GM12878 (cell line): ENCODE measurements around the gene STXBP5. TPM values are rescaled to one million over a fixed set of nuclear protein-coding genes. Genes with fewer than 3 reads are reported as not detected.

ENCODE experiments used
- EED ChIP-seq: sonication (generic); IDR thresholded peaks from 2 replicates; pipeline ENCODE4 v1.6.1; 2016; ENCODE audit warnings: antibody characterized with exemption, low read depth
- EZH2 ChIP-seq: IDR thresholded peaks from 2 replicates; pipeline ENCODE4 v1.6.1; 2012; ENCODE audit warnings: low read depth, mild to moderate bottlenecking, control low read depth, inconsistent platforms, low read length, borderline replicate concordance; ENCODE audit not compliant: control insufficient read depth
- HDGF ChIP-seq: fragments of 450-650 bp; IDR thresholded peaks from 2 replicates; pipeline ENCODE4 v1.6.1; 2016; ENCODE audit warnings: antibody characterized with exemption
- JUNB ChIP-seq: IDR thresholded peaks from 2 replicates; pipeline ENCODE4 v1.6.1; 2016; ENCODE audit warnings: antibody characterized with exemption, mild to moderate bottlenecking
- KAT2A ChIP-seq: conservative IDR thresholded peaks from 2 replicates; pipeline ENCODE4 v1.6.1; 2011; ENCODE audit warnings: low read depth, low read length; ENCODE audit not compliant: control insufficient read depth
- MTA2 ChIP-seq: fragments of 450-650 bp; IDR thresholded peaks from 2 replicates; pipeline ENCODE4 v1.6.1; 2016; ENCODE audit warnings: low read depth, mild to moderate bottlenecking, moderate library complexity
- NFXL1 ChIP-seq: fragments of 450-650 bp; IDR thresholded peaks from 2 replicates; pipeline ENCODE4 v1.6.1; 2017; ENCODE audit warnings: antibody characterized with exemption, mild to moderate bottlenecking, borderline replicate concordance
- NRF1 ChIP-seq: conservative IDR thresholded peaks from 2 replicates; pipeline ENCODE4 v1.6.1; 2011; ENCODE audit warnings: mild to moderate bottlenecking, low read depth, low read length, improper control_type of control experiment
- RFX5 ChIP-seq: IDR thresholded peaks from 2 replicates; pipeline ENCODE4 v1.6.1; 2011; ENCODE audit warnings: low read depth, low read length, improper control_type of control experiment
- SMARCA5 ChIP-seq: fragments of 450-650 bp; IDR thresholded peaks from 2 replicates; pipeline ENCODE4 v1.6.1; 2017; ENCODE audit warnings: mild to moderate bottlenecking
- SMC3 ChIP-seq: IDR thresholded peaks from 2 replicates; pipeline ENCODE4 v1.6.1; 2011; ENCODE audit warnings: low read length, improper control_type of control experiment, borderline replicate concordance
- SREBF1 ChIP-seq: IDR thresholded peaks from 2 replicates; pipeline ENCODE4 v1.6.1; 2012; ENCODE audit warnings: mild to moderate bottlenecking, low read length
- TARDBP ChIP-seq: IDR thresholded peaks from 2 replicates; pipeline ENCODE4 v1.6.1; 2016; ENCODE audit warnings: borderline replicate concordance
- ZNF622 ChIP-seq: fragments of 450-650 bp; IDR thresholded peaks from 2 replicates; pipeline ENCODE4 v1.6.1; 2017; ENCODE audit warnings: mild to moderate bottlenecking, inconsistent platforms
- polyA plus RNA-seq, 11 experiments: library from polyadenylated mRNA; depleted of rRNA in 4 of 11; unstranded in 6 of 11; stranded (reverse) in 5 of 11; fragments of >200 nt; fragmentation: Nextera tagmentation in 4 of 11; fragmentation: Illumina TruSeq in 1 of 11; extraction: Ambion mirVana in 4 of 11; extraction: Trizol in 1 of 11; gene quantifications; 1 replicate in 1 of 11; 2 replicates in 10 of 11; pipeline versions ENCODE4 v1.2.1 to v1.2.3, GENCODE V29; 2011 to 2016; ENCODE audit warnings: inconsistent platforms in 2 of 11, missing spikeins in 2 of 11, low read depth in 1 of 11
- total RNA-seq, 4 experiments: library from RNA; depleted of rRNA in 3 of 4; stranded (reverse); fragments of >200 nt in 3 of 4; fragmentation: Illumina TruSeq in 1 of 4; extraction: Trizol in 1 of 4; gene quantifications; 2 replicates each; pipeline versions ENCODE4 v1.2.1 to v1.2.3, GENCODE V29; 2013 to 2021
- TF ChIP-seq, protein P1 (sequence below): IDR thresholded peaks from 2 replicates; pipeline ENCODE4 v1.6.1; 2012; ENCODE audit warnings: mild to moderate bottlenecking, low read depth, low read length
- TF ChIP-seq, protein P2 (sequence below): fragments of 450-650 bp; IDR thresholded peaks from 2 replicates; pipeline ENCODE4 v1.6.1; 2017; ENCODE audit warnings: antibody characterized with exemption, mild to moderate bottlenecking, moderate library complexity
- TF ChIP-seq, protein P3 (sequence below): fragments of 450-650 bp; IDR thresholded peaks from 2 replicates; pipeline ENCODE4 v1.6.1; 2017; ENCODE audit warnings: low read depth, mild to moderate bottlenecking, moderate library complexity
- TF ChIP-seq, protein P4 (sequence below): IDR thresholded peaks from 2 replicates; pipeline ENCODE4 v1.6.1; 2011; ENCODE audit warnings: low read depth, mild to moderate bottlenecking, low read length, moderate library complexity, borderline replicate concordance; ENCODE audit errors: extremely low read depth
- TF ChIP-seq, protein P5 (sequence below): IDR thresholded peaks from 2 replicates; pipeline ENCODE4 v1.6.1; 2012; ENCODE audit warnings: low read depth, low read length, improper control_type of control experiment
- TF ChIP-seq, protein P6 (sequence below): fragments of 450-650 bp; IDR thresholded peaks from 2 replicates; pipeline ENCODE4 v1.6.1; 2014; ENCODE audit warnings: mild to moderate bottlenecking

STXBP5 gene
- total and polyA plus RNA-seq, 10 of the 15 experiments (the other 5 are each of a cell fraction or from before 2014, with no cell fraction given): 1.4 to 13.2 (median 8.4) TPM

DNA sequence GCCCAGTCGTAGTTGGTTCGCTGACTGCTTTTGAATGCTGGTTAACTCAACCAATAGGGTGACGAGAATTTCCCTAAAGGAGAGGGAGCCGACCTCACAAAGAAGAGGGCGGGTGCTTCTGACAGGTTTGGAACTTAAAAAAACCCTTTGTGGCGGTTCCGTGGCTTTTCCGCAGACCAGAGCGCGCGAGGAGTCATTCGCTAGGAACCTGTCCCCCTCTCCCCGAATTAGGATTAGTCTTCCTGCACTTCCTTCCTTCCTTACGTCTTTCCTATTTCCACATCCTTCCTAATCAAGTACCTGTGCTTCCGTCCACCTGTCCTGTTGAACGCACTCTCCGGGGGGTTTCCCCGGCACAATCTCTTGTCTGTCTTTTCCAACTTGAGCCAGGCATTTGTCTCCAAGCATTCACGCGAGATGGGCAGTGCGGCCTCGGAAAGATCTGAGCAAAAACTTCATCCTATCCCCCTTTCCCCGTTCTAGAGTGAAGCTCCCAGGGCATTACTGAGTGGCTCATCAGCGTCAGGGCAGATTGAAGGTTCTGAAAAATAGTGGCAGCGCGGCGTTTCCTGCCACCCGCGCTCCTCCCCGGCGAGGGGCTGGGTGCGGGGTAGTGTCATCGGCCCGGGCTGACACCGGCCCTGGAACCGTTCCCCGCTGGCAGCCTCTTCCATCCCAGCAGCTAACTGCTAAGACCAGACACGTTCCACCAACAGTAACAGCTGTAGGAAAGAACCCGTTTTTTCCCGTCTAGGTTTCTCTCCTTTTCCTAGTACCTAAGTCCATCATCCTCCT is 1.5 kb upstream of the STXBP5 start (continued):
- TF ChIP-seq KAT2A: no peak
- no peak for TF ChIP-seq SMC3
- TF ChIP-seq EED: no peak; the same call in 1 of the 2 replicates
- TF ChIP-seq, protein P1, sequence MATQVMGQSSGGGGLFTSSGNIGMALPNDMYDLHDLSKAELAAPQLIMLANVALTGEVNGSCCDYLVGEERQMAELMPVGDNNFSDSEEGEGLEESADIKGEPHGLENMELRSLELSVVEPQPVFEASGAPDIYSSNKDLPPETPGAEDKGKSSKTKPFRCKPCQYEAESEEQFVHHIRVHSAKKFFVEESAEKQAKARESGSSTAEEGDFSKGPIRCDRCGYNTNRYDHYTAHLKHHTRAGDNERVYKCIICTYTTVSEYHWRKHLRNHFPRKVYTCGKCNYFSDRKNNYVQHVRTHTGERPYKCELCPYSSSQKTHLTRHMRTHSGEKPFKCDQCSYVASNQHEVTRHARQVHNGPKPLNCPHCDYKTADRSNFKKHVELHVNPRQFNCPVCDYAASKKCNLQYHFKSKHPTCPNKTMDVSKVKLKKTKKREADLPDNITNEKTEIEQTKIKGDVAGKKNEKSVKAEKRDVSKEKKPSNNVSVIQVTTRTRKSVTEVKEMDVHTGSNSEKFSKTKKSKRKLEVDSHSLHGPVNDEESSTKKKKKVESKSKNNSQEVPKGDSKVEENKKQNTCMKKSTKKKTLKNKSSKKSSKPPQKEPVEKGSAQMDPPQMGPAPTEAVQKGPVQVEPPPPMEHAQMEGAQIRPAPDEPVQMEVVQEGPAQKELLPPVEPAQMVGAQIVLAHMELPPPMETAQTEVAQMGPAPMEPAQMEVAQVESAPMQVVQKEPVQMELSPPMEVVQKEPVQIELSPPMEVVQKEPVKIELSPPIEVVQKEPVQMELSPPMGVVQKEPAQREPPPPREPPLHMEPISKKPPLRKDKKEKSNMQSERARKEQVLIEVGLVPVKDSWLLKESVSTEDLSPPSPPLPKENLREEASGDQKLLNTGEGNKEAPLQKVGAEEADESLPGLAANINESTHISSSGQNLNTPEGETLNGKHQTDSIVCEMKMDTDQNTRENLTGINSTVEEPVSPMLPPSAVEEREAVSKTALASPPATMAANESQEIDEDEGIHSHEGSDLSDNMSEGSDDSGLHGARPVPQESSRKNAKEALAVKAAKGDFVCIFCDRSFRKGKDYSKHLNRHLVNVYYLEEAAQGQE: no peak
- TF ChIP-seq, protein P2, sequence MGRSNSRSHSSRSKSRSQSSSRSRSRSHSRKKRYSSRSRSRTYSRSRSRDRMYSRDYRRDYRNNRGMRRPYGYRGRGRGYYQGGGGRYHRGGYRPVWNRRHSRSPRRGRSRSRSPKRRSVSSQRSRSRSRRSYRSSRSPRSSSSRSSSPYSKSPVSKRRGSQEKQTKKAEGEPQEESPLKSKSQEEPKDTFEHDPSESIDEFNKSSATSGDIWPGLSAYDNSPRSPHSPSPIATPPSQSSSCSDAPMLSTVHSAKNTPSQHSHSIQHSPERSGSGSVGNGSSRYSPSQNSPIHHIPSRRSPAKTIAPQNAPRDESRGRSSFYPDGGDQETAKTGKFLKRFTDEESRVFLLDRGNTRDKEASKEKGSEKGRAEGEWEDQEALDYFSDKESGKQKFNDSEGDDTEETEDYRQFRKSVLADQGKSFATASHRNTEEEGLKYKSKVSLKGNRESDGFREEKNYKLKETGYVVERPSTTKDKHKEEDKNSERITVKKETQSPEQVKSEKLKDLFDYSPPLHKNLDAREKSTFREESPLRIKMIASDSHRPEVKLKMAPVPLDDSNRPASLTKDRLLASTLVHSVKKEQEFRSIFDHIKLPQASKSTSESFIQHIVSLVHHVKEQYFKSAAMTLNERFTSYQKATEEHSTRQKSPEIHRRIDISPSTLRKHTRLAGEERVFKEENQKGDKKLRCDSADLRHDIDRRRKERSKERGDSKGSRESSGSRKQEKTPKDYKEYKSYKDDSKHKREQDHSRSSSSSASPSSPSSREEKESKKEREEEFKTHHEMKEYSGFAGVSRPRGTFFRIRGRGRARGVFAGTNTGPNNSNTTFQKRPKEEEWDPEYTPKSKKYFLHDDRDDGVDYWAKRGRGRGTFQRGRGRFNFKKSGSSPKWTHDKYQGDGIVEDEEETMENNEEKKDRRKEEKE: no peak
- no peak for TF ChIP-seq ZNF622
- TF ChIP-seq EZH2: no peak
- TF ChIP-seq TARDBP: no peak
- TF ChIP-seq NFXL1: no peak
- TF ChIP-seq, protein P3, sequence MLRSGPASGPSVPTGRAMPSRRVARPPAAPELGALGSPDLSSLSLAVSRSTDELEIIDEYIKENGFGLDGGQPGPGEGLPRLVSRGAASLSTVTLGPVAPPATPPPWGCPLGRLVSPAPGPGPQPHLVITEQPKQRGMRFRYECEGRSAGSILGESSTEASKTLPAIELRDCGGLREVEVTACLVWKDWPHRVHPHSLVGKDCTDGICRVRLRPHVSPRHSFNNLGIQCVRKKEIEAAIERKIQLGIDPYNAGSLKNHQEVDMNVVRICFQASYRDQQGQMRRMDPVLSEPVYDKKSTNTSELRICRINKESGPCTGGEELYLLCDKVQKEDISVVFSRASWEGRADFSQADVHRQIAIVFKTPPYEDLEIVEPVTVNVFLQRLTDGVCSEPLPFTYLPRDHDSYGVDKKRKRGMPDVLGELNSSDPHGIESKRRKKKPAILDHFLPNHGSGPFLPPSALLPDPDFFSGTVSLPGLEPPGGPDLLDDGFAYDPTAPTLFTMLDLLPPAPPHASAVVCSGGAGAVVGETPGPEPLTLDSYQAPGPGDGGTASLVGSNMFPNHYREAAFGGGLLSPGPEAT: 0 out of 2 replicates have a peak, but pooled peaks have one; percentile 13
- no peak for TF ChIP-seq RFX5
- TF ChIP-seq, protein P4, sequence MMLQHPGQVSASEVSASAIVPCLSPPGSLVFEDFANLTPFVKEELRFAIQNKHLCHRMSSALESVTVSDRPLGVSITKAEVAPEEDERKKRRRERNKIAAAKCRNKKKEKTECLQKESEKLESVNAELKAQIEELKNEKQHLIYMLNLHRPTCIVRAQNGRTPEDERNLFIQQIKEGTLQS: no peak
- TF ChIP-seq SREBF1: no peak
- TF ChIP-seq, protein P5, sequence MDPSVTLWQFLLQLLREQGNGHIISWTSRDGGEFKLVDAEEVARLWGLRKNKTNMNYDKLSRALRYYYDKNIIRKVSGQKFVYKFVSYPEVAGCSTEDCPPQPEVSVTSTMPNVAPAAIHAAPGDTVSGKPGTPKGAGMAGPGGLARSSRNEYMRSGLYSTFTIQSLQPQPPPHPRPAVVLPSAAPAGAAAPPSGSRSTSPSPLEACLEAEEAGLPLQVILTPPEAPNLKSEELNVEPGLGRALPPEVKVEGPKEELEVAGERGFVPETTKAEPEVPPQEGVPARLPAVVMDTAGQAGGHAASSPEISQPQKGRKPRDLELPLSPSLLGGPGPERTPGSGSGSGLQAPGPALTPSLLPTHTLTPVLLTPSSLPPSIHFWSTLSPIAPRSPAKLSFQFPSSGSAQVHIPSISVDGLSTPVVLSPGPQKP: no peak
- no peak for TF ChIP-seq SMARCA5
- no peak for TF ChIP-seq HDGF
- no peak for TF ChIP-seq NRF1
- TF ChIP-seq, protein P6, sequence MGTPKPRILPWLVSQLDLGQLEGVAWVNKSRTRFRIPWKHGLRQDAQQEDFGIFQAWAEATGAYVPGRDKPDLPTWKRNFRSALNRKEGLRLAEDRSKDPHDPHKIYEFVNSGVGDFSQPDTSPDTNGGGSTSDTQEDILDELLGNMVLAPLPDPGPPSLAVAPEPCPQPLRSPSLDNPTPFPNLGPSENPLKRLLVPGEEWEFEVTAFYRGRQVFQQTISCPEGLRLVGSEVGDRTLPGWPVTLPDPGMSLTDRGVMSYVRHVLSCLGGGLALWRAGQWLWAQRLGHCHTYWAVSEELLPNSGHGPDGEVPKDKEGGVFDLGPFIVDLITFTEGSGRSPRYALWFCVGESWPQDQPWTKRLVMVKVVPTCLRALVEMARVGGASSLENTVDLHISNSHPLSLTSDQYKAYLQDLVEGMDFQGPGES: peak; percentile 77; the same call in 1 of the 2 replicates
- TF ChIP-seq JUNB: no peak
- TF ChIP-seq MTA2: no peak
